Bone marrow (tissue), 2 donors: ENCODE results near the gene OR51B5.
"Not testable (repeated sequence)": the region's sequence is repeated elsewhere in the genome, so short reads cannot be mapped to it uniquely, and the experiment has no call there.

Source experiments
- DNase-seq, 2 donors: peaks; one replicate each; lab custom pipeline; 2025; lab: John Stamatoyannopoulos, UW

OR51B5 gene

DNA sequence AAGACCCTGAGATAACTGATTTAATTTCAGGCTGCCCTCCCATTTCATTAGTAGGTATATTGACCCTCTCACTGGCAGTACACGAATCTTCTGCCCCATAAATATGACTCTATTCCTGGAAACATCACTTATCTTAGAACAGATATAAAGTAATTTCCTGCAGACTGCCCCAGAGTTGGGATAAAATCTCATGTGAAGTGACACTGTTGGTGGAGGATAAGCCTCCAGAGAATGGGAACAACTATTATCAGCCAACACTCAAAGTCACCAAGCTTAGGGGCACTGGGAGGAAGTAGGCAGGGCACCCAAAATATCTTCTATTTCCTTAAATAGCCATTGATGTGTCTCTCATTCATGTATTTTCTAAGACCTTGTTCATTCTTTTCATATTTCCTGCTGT is 8.2 kb downstream of the OR51B5 start:
- no peak for DNase-seq

DNA sequence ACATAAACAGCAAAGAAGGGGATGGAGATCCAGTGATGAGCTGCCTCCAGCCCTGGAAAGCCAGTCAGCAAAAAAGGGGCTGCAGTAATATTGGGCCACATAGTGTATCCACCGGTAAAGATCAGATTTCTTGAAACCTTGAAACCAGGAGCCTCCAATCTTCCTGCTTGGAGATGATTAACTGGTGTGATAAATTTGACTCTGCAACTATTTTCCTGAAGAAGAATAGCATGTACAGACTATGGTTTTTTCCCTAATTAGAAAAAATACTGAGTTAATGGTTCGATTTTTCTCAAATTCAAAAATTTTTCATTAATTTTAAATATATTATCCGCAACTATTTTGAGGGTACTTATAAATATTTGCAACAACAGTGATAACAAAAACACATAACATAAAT is 19.1 kb downstream of the OR51B5 start, which contains the start of gene OR51B2:
OR51B2 (minus strand) TSS at position 101 of the 400 bp plus-strand sequence; CDS start at position 101, 0 bp downstream.
- no peak for DNase-seq

DNA sequence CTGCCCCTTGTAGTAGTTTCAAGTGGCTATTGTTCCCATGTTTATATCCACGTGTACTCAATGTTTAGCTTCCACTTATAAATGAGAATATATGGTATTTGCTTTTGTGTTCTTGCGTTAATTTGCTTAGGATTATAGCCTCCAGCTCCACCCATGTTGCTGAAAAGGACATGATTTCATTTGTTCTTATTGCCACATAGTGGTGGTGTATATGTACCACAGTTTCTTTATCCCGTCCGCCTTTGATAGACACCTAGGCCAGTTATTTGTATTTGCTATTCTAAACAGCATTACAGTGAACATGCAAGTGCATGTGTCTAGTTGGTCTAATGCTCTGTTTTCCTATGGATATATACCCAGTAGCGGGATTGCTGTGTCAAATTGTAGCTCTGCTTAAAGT is 26.0 kb downstream of the OR51B5 start:
- DNase-seq = no peak

- not testable (repeated sequence) for DNase-seq
Measured at GRCh38 chr11:5313326-5314023, 29.8 kb downstream of the OR51B5 start.

- no peak for DNase-seq
Measured at GRCh38 chr11:5310423-5310822, 32.9 kb downstream of the OR51B5 start.

GRCh38 chr11:5307256-5308019 is 35.9 kb downstream of the OR51B5 start:
- DNase-seq = no peak

DNA sequence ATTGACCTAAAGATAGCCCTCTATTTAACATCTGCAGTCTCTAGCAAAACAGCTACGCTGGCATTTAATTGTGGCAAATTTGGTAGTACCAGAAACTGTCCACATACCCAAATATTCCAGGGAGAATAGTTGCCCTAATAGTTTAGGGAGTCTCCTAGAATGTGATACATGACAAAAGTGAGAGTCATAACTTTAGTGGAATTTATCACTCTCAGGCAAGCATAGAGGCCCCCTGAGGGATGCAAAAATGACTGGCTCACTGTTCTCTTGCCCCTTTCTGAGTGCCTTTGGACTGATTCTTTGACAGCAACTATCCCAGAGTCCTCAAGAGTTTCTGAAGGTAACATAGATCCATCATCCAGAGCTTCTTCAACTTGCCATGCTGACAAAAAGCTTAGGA is 39.3 kb downstream of the OR51B5 start:
- no peak for DNase-seq

DNA sequence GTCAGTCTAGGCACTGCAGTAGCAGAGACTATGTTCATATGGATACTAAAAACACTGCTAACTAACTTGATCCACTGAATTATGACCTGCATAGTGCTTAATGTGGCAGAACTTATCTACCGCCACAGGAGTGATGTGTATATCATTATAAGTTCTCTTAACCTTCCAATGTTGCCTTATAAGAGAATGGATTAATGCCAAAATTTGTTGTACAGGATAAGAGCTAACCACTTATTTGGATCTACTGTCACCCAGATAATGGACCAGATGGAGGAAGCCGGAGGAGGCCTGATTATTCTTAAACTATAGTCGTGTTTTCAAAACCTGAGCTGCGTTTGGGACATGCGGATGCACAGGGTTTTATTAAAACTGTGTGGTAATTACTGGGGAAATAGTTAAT is 39.7 kb downstream of the OR51B5 start:
- DNase-seq = no peak

DNA sequence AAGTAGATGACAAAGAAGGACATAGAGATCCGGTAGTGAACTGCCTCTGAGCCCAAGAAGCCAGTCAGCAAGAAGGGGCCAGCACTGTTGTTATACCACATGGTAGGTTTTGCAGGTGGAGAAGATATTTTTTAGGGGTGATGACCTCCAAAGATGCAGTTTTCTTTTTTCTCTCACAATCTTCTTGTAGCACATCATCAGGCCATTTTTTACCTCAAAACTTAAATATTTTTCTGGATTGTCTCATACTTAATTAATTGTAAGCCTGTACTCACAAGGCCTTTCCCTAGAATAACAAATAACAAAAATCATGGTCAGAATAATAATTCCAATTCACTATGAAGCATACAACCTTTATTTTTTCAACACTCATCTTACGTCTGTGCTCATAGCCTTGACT is 41.5 kb downstream of the OR51B5 start, which contains the start of gene OR51B4:
OR51B4 (minus strand) TSS at position 101 of the 400 bp plus-strand sequence; CDS start at position 101, 0 bp downstream.
- DNase-seq = no peak

DNA sequence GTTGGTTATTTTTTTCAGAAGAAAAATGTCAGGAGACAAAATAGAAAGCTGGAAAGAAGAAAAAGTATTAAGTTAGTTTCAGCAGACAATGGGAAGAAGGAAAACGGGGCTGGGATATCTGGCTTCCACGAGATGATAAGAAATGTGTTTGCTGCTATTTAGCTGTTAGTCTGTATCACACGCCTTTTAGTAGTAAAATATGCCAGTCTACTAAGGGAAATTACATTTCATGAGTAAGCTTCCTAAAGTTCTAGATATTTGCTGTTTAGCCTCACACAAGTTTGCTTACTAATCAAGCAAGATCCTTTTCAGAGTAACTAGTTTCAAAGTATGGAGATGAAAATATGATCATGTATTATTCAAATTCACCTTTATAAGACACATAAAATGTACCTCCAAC is 43.1 kb downstream of the OR51B5 start:
- DNase-seq = no peak

- DNase-seq = no peak
Measured at GRCh38 chr11:5298451-5298850, 44.9 kb downstream of the OR51B5 start.

DNA sequence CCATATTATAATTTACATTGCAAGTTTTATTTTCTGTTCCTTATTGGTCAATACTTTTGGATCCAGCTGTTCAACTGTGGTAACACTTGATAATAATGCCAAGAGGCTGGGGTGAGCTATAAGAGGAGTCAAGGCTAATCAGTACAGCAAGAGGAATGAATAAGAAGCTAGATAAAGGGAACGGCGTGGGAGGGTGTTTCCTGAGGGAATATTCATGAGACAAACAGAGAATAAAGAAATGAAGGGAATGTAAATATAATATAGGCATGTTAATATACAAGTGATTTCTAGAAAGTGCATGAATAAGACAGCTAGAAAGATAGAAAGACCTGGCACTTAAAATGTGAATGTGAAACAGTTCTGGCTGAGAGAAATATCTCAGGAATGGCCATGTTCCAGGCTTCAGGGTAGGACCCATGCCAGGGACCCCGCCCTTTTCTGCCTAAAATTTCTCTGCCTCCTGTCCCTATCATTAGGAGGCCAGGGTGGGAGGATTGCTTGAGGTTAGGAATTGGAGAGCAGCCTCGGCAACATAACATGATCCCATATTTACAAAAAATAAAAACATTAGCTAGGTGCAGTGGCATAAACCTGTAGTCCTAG is 45.5 kb downstream of the OR51B5 start:
- DNase-seq = no peak

GRCh38 chr11:5294342-5294995 is 48.9 kb downstream of the OR51B5 start:
- not testable (repeated sequence) for DNase-seq

DNA sequence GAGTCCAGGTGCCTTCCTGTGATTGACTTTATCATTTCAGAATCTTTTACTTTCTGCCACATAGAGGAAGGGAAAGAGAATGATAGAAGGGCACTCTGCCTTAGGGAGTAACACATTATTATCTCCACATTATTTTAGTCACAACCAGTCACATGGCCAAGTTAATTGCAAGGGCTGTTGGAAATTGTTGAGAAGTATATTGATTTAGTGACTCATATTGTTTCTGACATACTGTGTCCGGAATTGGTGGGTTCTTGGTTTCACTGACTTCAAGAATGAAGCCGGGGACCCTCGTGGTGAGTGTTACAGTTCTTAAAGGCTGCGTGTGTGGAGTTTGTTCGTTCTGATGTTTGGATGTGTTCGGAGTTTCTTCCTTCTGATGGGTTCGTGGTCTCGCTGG is 50.3 kb downstream of the OR51B5 start:
- DNase-seq = no peak
